NCI-H1105 (cell line): ENCODE measurements around the gene RAB38.

Experiments used
- DNase-seq: peaks from one replicate; lab custom pipeline; 2025; lab: John Stamatoyannopoulos, UW

Gene RAB38

GRCh38 chr11:88169881-88170280 is 5.4 kb downstream of the RAB38 start:
- no peak for DNase-seq

DNA sequence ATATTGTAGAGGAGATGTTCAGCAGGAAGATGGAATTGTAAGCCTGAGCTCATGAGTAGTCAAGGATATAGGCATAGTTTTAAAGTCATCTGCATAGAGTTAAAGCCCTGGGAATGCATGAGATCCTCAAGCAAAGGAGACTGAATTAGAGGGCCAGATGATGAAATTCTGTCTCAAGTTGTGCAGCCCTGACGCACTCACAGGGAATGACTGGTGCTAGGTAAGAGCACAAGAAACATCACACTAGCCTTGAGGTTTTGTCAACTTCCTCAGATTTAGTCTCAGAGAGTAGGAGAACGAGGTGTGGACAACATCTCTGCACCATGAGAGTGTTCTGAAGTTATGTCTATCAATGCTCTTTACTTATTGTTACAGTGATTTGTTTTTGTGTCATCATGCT is 5.8 kb downstream of the RAB38 start:
- no peak for DNase-seq

DNA sequence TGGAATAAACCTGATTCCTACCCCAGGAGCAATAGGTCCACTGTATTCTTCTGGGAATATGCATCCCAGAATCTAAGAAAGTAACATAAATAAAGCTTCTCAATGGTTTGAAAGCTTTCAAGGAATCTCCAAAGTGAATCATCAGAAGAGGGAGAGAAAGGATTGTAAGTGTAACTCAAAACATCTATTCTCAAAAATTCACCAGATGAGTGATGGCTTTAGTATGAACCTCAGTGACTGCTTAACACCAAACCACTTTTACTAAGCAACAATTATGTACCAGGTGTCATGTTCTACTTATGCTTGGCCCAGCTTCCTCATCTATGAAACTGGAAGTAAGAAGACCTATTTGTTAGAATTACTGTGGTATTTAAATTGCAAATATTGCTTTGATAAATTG is 7.4 kb downstream of the RAB38 start:
- DNase-seq: no peak

DNA sequence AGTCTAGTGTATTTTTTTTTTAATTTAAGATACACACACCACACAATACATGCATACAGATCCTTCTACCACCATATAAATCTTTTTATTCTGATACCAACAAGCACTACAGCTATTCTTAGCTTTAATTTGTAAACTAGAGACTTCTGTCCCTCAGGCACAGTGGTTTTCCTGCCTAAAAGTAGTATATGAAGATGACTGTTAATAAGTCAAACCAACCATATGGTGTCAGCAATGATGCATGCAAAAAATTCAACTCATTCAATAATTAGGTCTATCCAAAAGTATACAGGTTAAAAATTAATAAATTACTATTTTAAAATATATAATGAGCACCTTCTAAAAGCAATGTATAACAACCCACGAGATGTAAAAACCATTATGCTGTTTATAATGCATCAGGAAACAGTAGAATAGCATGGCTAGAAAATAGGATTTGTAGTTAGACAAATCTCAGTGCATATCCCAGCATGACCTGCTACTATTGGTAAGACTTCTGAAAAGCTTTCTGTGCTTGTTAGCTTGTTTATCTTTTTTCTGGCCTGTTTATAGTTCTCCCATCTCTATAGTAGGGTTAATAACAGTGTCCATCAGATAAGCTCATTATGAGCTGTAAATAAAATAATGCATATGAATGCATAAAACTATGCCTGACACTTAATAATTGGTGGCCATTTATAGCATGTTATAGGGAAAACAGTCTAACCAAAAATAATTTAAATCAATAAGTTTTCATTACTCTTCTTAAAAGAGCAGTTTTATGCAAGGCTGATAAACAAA is 10.2 kb downstream of the RAB38 start:
- DNase-seq: no peak

GRCh38 chr11:88164320-88164719 is 10.9 kb downstream of the RAB38 start:
- no peak for DNase-seq

- no peak for DNase-seq
These were observed 17.2 kb downstream of the RAB38 start for GRCh38 chr11:88158081-88158480.

- DNase-seq: no peak
These were observed 17.9 kb downstream of the RAB38 start for GRCh38 chr11:88157370-88157769.

GRCh38 chr11:88152381-88152780 is 22.9 kb downstream of the RAB38 start:
- DNase-seq: no peak

DNA sequence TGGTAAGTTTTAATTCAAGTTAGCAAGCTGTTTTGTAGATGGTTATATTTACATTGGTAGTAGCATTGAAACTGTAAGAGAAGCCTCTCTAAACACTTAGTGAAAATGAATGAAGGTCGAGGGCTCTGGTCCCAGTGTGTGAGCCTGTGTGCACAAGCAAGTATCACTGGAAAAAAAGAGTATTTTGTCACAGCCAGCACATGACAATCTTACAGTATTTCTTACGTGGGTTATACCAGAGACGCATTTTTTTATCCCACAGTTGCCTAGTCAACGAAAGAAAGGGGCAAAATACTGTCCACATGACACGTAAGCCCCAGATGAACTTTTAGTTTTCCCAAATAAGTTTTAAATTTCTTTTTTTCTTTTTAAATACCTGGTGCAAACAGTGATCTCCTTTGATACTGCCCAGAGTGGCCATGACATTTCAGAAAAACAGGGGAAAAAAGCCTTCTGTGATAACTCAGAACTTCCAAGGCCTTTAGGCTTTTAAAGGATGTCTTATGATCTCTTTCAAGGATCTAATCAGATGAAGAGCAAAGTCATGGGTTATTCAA is 23.5 kb downstream of the RAB38 start:
- DNase-seq: no peak

DNA sequence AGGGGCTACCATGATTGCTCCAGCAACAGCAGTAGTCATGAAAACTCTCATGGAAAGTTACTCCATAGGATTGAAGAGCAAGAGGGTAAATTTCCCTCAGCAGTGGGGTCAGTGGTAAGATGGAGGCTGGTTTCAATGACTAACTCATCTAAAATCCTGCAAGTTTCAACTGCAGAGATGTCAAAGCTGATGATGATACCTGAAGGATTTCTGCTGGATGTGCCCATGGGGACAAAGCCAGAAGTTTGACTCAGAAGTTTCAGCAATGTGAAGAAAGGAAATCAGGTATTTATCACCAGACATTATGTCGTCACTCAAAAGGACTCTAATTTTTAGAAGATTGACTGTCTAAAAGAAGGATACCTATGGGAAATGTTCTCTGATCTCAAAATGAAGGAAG is 29.1 kb downstream of the RAB38 start:
- DNase-seq: no peak

DNA sequence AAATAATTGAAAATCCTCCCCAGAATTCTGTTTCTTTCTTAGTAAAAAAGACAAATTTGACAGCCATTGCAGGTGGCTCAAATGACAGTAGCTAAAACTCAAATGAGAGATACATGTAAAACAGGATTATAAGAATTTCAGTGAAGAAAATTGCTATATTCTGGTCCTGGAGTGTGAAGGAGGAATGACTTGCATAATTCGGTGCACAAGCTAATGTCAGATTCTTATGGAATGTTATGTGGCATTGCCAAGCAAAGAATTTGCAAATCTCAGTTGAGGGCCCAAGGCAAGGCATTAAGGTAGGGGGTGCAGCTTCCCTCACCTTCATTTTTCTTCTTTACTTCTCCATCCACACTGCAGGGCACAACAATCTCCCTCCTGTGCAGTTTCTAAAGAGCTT is 35.4 kb downstream of the RAB38 start:
- no peak for DNase-seq

DNA sequence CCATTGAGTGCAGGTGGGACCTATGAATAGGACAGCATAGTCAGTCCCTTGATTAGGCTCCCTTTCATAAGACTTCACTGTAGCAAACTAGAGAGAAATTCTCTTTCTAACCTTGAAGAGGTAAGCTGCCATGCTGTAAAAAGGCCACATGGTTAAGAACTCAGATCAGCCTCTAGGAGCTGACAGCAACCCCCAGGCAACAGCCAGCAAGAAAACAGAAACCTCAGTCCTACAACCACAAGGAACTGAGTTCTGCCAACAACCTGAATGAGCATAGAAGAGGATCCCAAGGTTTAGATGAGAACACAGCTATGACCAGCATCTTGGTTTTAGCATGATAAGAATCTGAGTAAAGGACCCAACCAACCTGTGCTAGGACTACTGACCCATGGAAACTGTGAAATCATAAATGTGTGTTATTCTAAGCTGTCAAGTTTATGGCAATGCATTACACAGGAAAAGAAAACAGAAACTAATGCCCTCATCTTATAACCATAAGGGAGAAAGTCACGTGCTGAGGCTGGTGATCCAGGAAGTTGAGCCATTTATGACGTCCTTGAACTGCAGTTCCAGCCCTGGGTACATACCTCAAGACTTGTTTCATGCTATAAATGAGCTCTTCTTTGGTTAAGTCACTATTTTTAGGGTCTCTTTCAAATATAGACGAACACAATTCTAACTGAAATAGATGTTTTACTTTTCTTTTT is 43.3 kb downstream of the RAB38 start:
- DNase-seq: no peak

- DNase-seq: no peak
These were observed 52.3 kb downstream of the RAB38 start for GRCh38 chr11:88122956-88123355.

DNA sequence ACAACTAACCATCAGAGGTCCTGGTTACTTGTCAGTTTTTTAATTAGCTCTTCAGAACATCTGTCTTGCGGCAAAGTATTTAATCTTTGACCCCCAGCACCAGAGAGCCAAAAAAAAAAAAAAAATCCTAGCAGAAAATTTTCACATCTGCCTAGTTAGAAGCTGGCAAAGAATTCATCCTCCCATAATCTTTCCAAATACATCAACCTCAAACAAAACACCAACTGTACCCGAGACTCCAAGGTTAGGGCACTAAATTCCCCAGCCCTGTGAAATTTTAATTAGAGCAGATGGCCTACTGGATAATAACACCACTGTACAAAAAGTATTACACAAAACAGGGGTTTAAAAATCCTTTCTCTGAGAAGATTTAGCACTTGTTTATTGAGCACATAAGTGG is 55.7 kb downstream of the RAB38 start:
- DNase-seq: no peak

GRCh38 chr11:88117281-88117858 is 57.9 kb downstream of the RAB38 start:
- no peak for DNase-seq

- no peak for DNase-seq
These were observed 59.2 kb downstream of the RAB38 start for GRCh38 chr11:88115828-88116755.

GRCh38 chr11:88114486-88115045 is 60.7 kb downstream of the RAB38 start:
- no peak for DNase-seq

DNA sequence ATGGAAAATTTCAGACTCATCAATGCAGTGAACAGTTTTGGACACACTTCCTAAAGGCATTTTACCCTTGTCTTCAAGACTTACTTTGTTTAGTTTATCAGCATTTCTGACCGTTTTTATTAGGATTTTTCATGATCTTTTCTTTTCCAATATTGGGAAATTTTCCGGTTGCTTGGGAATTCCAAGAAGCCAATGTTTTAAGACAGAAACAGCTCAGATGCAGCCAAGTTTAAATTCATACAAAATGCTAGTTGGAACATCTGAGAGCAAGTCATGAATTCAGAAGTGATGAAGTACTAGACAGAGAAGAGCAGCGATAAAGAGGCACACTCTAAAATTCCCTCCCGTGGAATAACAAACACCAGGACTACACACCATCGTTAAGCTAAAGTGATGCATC is 68.6 kb downstream of the RAB38 start:
- no peak for DNase-seq

- DNase-seq: no peak
These were observed 69.3 kb downstream of the RAB38 start for GRCh38 chr11:88105951-88106350.

GRCh38 chr11:88105526-88105925 is 69.7 kb downstream of the RAB38 start:
- no peak for DNase-seq

- DNase-seq: no peak
These were observed 70.8 kb downstream of the RAB38 start for GRCh38 chr11:88104408-88104807.
